ENCODE data around the gene ITGB6.

Gene ITGB6

GRCh38 chr2:160224060-160224459 is 24.0 kb upstream of the ITGB6 start:
- DNase-seq, result peak; percentile 96
- Histone ChIP-seq H3K4me3 (ENCODE audit: low read depth, low read length) (no peak overlapping the region), H3K27me3 (replicated peaks) (no peaks in the 10 kb centered on the region)

GRCh38 chr2:160223560-160223959 is 23.5 kb upstream of the ITGB6 start:
- H3K4me3 ChIP-seq (ENCODE audit: low read depth, low read length), result no peak overlapping the region
- H3K27ac ChIP-seq, result peak overlapping the region; percentile 99
- DNase-seq, result no peak
- TF ChIP-seq, protein P1, sequence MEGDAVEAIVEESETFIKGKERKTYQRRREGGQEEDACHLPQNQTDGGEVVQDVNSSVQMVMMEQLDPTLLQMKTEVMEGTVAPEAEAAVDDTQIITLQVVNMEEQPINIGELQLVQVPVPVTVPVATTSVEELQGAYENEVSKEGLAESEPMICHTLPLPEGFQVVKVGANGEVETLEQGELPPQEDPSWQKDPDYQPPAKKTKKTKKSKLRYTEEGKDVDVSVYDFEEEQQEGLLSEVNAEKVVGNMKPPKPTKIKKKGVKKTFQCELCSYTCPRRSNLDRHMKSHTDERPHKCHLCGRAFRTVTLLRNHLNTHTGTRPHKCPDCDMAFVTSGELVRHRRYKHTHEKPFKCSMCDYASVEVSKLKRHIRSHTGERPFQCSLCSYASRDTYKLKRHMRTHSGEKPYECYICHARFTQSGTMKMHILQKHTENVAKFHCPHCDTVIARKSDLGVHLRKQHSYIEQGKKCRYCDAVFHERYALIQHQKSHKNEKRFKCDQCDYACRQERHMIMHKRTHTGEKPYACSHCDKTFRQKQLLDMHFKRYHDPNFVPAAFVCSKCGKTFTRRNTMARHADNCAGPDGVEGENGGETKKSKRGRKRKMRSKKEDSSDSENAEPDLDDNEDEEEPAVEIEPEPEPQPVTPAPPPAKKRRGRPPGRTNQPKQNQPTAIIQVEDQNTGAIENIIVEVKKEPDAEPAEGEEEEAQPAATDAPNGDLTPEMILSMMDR (IDR thresholded peaks at IDR 0.05; ENCODE audit: low read depth, low read length, missing control alignments), result no peak
- in situ Hi-C loops (cut with HindIII; ENCODE audit: low pct_ligation_motif_present, low sequenced_read_pairs), result no loop called here
- H3K27me3 ChIP-seq (replicated peaks), result no peaks in the 10 kb centered on the region
- no peaks in the 10 kb centered on the region for H3K36me3 ChIP-seq (replicated peaks)

More at GRCh38 chr2:160224060-160224459, 24.0 kb upstream of the ITGB6 start:
- in situ Hi-C loops (cut with HindIII; ENCODE audit: low pct_ligation_motif_present, low sequenced_read_pairs), result no loop called here
- Histone ChIP-seq H3K27ac (peak overlapping the region; percentile 99), H3K36me3 (replicated peaks) (no peaks in the 10 kb centered on the region)
- TF ChIP-seq, protein P1 (IDR thresholded peaks at IDR 0.05; ENCODE audit: low read depth, low read length, missing control alignments), result no peak

DNA sequence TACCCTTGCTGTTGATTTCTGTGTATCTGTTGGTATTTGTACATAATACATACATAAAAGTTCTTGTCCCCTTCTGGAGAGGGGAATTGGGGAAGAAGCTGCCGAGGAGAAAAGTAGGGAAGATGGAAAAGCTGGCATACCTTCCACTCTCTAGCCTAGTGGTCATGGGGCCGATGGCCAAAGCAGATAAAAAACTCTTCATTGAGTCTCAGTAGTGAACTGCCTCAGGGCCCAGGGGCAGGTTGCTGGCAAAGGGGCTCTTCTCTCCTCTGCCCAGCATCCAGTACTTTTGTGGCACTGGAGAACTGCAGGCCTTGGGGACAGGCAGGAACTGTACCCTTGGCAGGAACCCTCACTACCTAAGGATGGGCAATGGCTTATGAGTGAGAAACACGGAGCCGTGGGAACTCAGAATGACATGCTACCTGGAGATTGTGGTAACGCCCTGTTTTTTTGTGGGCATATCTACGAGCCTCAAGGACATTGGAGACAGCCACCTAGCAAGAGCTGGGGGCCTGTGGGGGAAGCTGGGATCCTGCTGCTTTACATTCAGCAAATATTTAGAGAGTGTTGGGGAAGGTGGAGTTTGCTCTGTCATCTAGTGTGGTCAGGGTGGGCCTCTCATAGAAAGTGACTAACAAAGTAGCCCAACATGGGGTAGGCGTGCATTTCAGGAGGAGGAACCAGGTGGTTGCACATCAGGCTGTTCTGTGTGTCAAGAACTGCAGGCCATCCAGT is 22.6 kb upstream of the ITGB6 start:
- H3K27me3 ChIP-seq (replicated peaks), result no peaks in the 10 kb centered on the region
- no peak for DNase-seq
- H3K27ac ChIP-seq, result no peak overlapping the region
- TF ChIP-seq, protein P1 (IDR thresholded peaks at IDR 0.05; ENCODE audit: low read depth, low read length, missing control alignments), result no peak
- in situ Hi-C loops (cut with HindIII; ENCODE audit: low pct_ligation_motif_present, low sequenced_read_pairs), result no loop called here
- no peaks in the 10 kb centered on the region for H3K36me3 ChIP-seq (replicated peaks)
- H3K4me3 ChIP-seq (ENCODE audit: low read depth, low read length), result no peak overlapping the region

DNA sequence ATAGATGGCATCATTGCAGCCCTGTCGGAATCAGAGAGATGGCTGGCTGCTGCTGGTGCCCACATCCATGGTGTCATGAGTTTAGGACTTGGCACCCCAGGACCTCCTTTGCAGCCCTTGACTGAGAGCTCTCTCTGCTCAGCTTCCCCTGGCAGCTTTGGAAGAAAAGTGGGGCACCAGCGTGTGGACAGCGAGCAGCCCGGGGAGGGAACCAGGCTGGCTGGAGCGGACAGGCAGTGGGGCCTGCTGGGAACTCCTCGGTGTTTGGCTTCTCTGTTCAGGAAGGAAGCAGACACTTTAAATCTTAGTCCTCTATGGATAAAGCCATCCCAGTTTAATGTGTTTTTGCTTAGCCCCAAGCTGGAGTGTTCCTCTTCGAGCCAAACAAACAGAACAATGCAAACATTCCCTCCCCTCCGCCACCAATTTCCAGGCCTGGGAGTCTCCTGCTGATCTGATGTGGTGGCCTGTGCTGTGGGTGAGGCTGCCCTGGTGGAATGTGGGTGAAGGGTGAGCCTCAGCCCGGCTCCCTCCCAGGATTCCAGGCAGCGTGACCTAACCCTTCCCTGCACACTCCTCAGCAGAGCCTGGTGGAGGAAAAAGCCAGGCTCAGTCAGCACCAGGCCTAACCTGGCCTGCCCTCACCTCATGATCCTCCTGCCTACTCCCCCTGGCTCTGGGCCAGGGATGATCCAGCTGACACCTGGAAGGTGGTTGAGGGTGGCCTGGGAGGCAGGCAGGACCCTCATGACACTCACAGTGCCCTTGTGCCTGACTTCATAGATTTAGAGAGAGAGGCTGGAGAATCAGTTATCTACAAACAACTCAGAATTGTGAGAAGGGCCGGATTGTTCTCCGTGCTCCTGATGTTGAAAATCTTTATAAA is 21.6 kb upstream of the ITGB6 start:
- H3K36me3 ChIP-seq (replicated peaks), result no peaks in the 10 kb centered on the region
- peak overlapping the region; percentile 6 for H3K27ac ChIP-seq
- no peak overlapping the region for H3K4me3 ChIP-seq (ENCODE audit: low read depth, low read length)
- in situ Hi-C loops (cut with HindIII; ENCODE audit: low pct_ligation_motif_present, low sequenced_read_pairs), result no loop called here
- no peaks in the 10 kb centered on the region for H3K27me3 ChIP-seq (replicated peaks)
- TF ChIP-seq, protein P1 (IDR thresholded peaks at IDR 0.05; ENCODE audit: low read depth, low read length, missing control alignments), result no peak
- DNase-seq, result no peak

DNA sequence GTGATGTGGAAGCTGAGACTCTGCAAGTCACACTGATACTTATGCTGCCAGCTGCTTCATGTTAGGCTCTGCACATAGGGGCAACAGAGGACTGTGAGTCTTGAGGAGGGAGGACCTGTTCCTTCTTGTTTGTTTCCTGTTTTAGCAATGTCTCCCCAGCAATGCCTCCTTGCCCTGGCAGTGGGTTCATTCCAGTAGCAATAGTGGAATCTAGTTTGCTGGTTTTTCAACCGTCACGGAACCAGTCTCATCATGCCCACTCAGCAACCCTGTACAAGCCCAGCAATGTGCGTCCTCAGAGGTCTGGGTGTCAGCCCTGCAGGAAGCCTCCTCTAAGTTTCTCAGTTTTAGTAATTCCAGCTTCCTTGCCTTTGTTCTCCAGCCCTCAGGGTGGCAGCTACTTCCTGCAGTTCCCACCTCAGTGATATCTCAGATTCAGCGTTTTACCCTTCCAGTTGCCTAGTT is 20.5 kb upstream of the ITGB6 start:
- no peak overlapping the region for H3K4me3 ChIP-seq (ENCODE audit: low read depth, low read length)
- in situ Hi-C loops (cut with HindIII; ENCODE audit: low pct_ligation_motif_present, low sequenced_read_pairs), result no loop called here
- DNase-seq, result no peak

More for the DNA sequence above, 20.5 kb upstream of the ITGB6 start:
- Histone ChIP-seq H3K36me3 (replicated peaks) (no peaks in the 10 kb centered on the region), H3K27me3 (replicated peaks) (no peaks in the 10 kb centered on the region), H3K27ac (no peak overlapping the region)
- TF ChIP-seq, protein P1 (IDR thresholded peaks at IDR 0.05; ENCODE audit: low read depth, low read length, missing control alignments), result no peak
